Gastroesophageal sphincter (tissue), 4 donors: ENCODE measurements around the gene ATP13A4. TPM values are rescaled to one million over a fixed set of nuclear protein-coding genes. Genes with fewer than 3 reads are reported as not detected.

Source experiments
- ATAC-seq: fragments of 150-250 bp; one replicate; pipeline ENCODE4 v1.9.1; 2016; ENCODE audit warnings: mild to moderate bottlenecking, moderate library complexity
- H3K27ac ChIP-seq, 4 donors: fragments of 200-600 bp; sonication (generic) in 3 of 4; 1 replicate in 3 of 4; 2 replicates in 1 of 4; pipeline ENCODE4 v1.5.1; 2016 to 2019
- H3K27me3 ChIP-seq: fragments of 200-600 bp; sonication (generic); one replicate; pipeline ENCODE4 v1.5.1; 2019
- H3K36me3 ChIP-seq, 2 donors: fragments of 200-600 bp; sonication (generic); one replicate each; pipeline ENCODE4 v1.5.1; 2019; ENCODE audit warnings: control low read depth in 1 of 2
- H3K4me1 ChIP-seq, 3 donors: fragments of 200-600 bp; sonication (generic); 1 replicate in 2 of 3; 2 replicates in 1 of 3; pipeline ENCODE4 v1.5.1; 2016 to 2019; ENCODE audit warnings: control low read depth in 2 of 3
- H3K4me3 ChIP-seq, 2 donors: fragments of 200-600 bp; sonication (generic); one replicate each; pipeline ENCODE4 v1.5.1; 2019; ENCODE audit warnings: mild to moderate bottlenecking in 1 of 2, moderate library complexity in 1 of 2
- H3K9me3 ChIP-seq, 3 donors: fragments of 200-600 bp; sonication (generic); one replicate each; pipeline ENCODE4 v1.5.1; 2017 to 2019; ENCODE audit warnings: control low read depth in 2 of 3
- CTCF ChIP-seq, 4 experiments: fragments of 200-600 bp in 2 of 4; fragments of 450-650 bp in 2 of 4; sonication (generic) in 1 of 4; IDR thresholded peaks; one replicate each; pipeline ENCODE4 v1.5.1; 2017 to 2019; ENCODE audit warnings: antibody characterized with exemption in 4 of 4, mild to moderate bottlenecking in 2 of 4, moderate library complexity in 2 of 4
- EP300 ChIP-seq: sonication (generic); formaldehyde crosslinking; IDR thresholded peaks from one replicate; pipeline ENCODE4 v1.6.1; 2017; ENCODE audit warnings: antibody characterized with exemption, mild to moderate bottlenecking
- POLR2A ChIP-seq, 2 donors: fragments of 450-650 bp; IDR thresholded peaks; one replicate each; pipeline ENCODE4 v1.6.1; 2017; ENCODE audit warnings: antibody characterized with exemption in 2 of 2, mild to moderate bottlenecking in 2 of 2, moderate library complexity in 1 of 2
- POLR2AphosphoS5 ChIP-seq: sonication (generic); formaldehyde crosslinking; IDR thresholded peaks from one replicate; pipeline ENCODE4 v1.6.1; 2017; ENCODE audit warnings: antibody characterized with exemption
- WGBS, 2 donors: methylation state at CpG; one replicate each; pipeline ENCODE4 v1.1.5; 2018; ENCODE audit warnings: low coverage in 1 of 2; 5-methylcytosine and 5-hydroxymethylcytosine counted together
- total RNA-seq, 4 donors: library from RNA; depleted of rRNA; stranded (reverse); fragments of >200 nt; gene quantifications; one replicate each; pipeline ENCODE4 v1.1.0, GENCODE V29; 2016

ATP13A4 gene
- total RNA-seq, 4 donors from 2014 or later: 0.13 to 2.3 (median 0.16) TPM; not detected in 1

- ATAC-seq: no peak
- no peak overlapping the region for H3K27ac ChIP-seq
- peaks cover 3 to 31% (median 9%) of the 10 kb centered on the region in 3 donors for H3K4me1 ChIP-seq
- peaks cover 0 to 27% of the 10 kb centered on the region in 2 donors for H3K36me3 ChIP-seq
- no peak overlapping the region for H3K4me3 ChIP-seq
- no peak for TF ChIP-seq POLR2A (IDR thresholded peaks at IDR 0.05)
- no peak for TF ChIP-seq POLR2AphosphoS5
- no peak for TF ChIP-seq EP300
- no peak for TF ChIP-seq CTCF (IDR thresholded peaks at IDR 0.05)
- H3K27me3 ChIP-seq: no peaks in the 10 kb centered on the region
- 31 to 33% methylated on average over 1 of the region's 1 CpG for WGBS, 2 donors
- no peaks in the 10 kb centered on the region for H3K9me3 ChIP-seq
These were observed 40.4 kb upstream of the ATP13A4 start for GRCh38 chr3:193594946-193595689.

GRCh38 chr3:193593668-193594030 lies 39.0 kb upstream of the ATP13A4 start:
- ATAC-seq: no peak
- H3K9me3 ChIP-seq: no peaks in the 10 kb centered on the region
- peak overlapping the region; percentile 37 to 92 (median 88) for H3K27ac ChIP-seq
- 0% methylated on average over 5 to 11 of the region's 11 CpGs for WGBS, 2 donors
- peak overlapping the region; percentile 55 to 65 for H3K4me3 ChIP-seq
- no peaks in the 10 kb centered on the region for H3K27me3 ChIP-seq
- peaks cover 0 to 21% of the 10 kb centered on the region in 2 donors for H3K36me3 ChIP-seq
- TF ChIP-seq POLR2A (IDR thresholded peaks at IDR 0.05): no peak
- no peak for TF ChIP-seq CTCF (IDR thresholded peaks at IDR 0.05)
- no peak for TF ChIP-seq POLR2AphosphoS5
- TF ChIP-seq EP300: no peak
- peaks cover 3 to 31% (median 9%) of the 10 kb centered on the region in 3 donors for H3K4me1 ChIP-seq

GRCh38 chr3:193592841-193593667 lies 38.4 kb upstream of the ATP13A4 start, which contains the start of gene OPA1:
OPA1 (plus strand) TSS chr3:193593208; CDS start chr3:193593378, 170 bp downstream.
- H3K4me1 ChIP-seq: peaks cover 3 to 31% (median 9%) of the 10 kb centered on the region in 3 donors
- no peaks in the 10 kb centered on the region for H3K9me3 ChIP-seq
- H3K27ac ChIP-seq: peak within 1 kb of the TSS; percentile 37 to 92 (median 88)
- H3K36me3 ChIP-seq: peaks cover 0 to 18% of the 10 kb centered on the region in 2 donors
- TF ChIP-seq EP300 (no peak), POLR2AphosphoS5 (peak; percentile 97), POLR2A (IDR thresholded peaks at IDR 0.05) (peak; percentile 74 to 77), CTCF (IDR thresholded peaks at IDR 0.05) (peak in 3 of 4 experiments; percentile 31 to 52 (median 41))
- WGBS, 2 donors: 1% methylated on average over 14 to 24 of the region's 55 CpGs
- ATAC-seq: peak; percentile 99
- peak within 1 kb of the TSS; percentile 55 to 65 for H3K4me3 ChIP-seq
- no peaks in the 10 kb centered on the region for H3K27me3 ChIP-seq

- WGBS, 2 donors: 70 to 83% methylated on average over 3 to 6 of the region's 6 CpGs
- no peaks in the 10 kb centered on the region for H3K27me3 ChIP-seq
- no peak for ATAC-seq
These were observed 35.6 kb upstream of the ATP13A4 start for GRCh38 chr3:193590088-193590856.

More at GRCh38 chr3:193590088-193590856, 35.6 kb upstream of the ATP13A4 start:
- Histone ChIP-seq H3K4me1 (peaks cover 3 to 24% (median 9%) of the 10 kb centered on the region in 3 donors), H3K36me3 (no peaks in the 10 kb centered on the region), H3K27ac (no peak overlapping the region), H3K9me3 (no peaks in the 10 kb centered on the region), H3K4me3 (no peak overlapping the region)
- no peak for TF ChIP-seq EP300
- TF ChIP-seq POLR2A (IDR thresholded peaks at IDR 0.05): no peak
- TF ChIP-seq CTCF (IDR thresholded peaks at IDR 0.05): no peak
- TF ChIP-seq POLR2AphosphoS5: no peak
